Inflammatory macrophage treated with lipopolysaccharide for 4 hours (primary cell): Measurements from ENCODE around the gene AS3MT.

Experiments
- DNase-seq: peaks from one replicate; pipeline ENCODE4 v3.0.0-alpha.2; 2020

Gene AS3MT

GRCh38 chr10:102856758-102857424, 12.4 kb upstream of the AS3MT start:
- DNase-seq = no peak

GRCh38 chr10:102859911-102860310, 9.4 kb upstream of the AS3MT start:
- DNase-seq = no peak

GRCh38 chr10:102863660-102864059, 5.6 kb upstream of the AS3MT start:
- DNase-seq = no peak

GRCh38 chr10:102865620-102866019, 3.6 kb upstream of the AS3MT start:
- no peak for DNase-seq

- DNase-seq = no peak
These were observed 386 bp upstream of the AS3MT start for GRCh38 chr10:102868911-102869257.

- no peak for DNase-seq
These were observed 951 bp downstream of the AS3MT start for GRCh38 chr10:102870221-102870620.

GRCh38 chr10:102872163-102872562, 2.9 kb downstream of the AS3MT start:
- DNase-seq = no peak

- DNase-seq = no peak
These were observed 7.5 kb downstream of the AS3MT start for GRCh38 chr10:102876747-102877153.

GRCh38 chr10:102878629-102879028, 9.4 kb downstream of the AS3MT start:
- DNase-seq = no peak

GRCh38 chr10:102880256-102880655, 11.0 kb downstream of the AS3MT start:
- DNase-seq = no peak

- no peak for DNase-seq
These were observed 18.8 kb downstream of the AS3MT start for GRCh38 chr10:102888048-102888447.

GRCh38 chr10:102894466-102895213, 25.4 kb downstream of the AS3MT start:
- DNase-seq = no peak

GRCh38 chr10:102900006-102900405, 30.7 kb downstream of the AS3MT start:
- no peak for DNase-seq

GRCh38 chr10:102904346-102904745, 35.1 kb downstream of the AS3MT start:
- no peak for DNase-seq

GRCh38 chr10:102906507-102906906, 37.2 kb downstream of the AS3MT start:
- no peak for DNase-seq

GRCh38 chr10:102914781-102915180, 45.5 kb downstream of the AS3MT start:
- DNase-seq = no peak

GRCh38 chr10:102916173-102916572, 46.9 kb downstream of the AS3MT start:
- no peak for DNase-seq

GRCh38 chr10:102917314-102917961, 48.2 kb downstream of the AS3MT start:
- peak; percentile 57 for DNase-seq

- peak; percentile 100 for DNase-seq
These were observed 48.9 kb downstream of the AS3MT start, which contains the start of gene CNNM2 for GRCh38 chr10:102917962-102918816. CNNM2 (plus strand) TSS chr10:102918294; CDS start chr10:102918481, 187 bp downstream.

GRCh38 chr10:102918817-102919245, 49.6 kb downstream of the AS3MT start:
- no peak for DNase-seq

- no peak for DNase-seq
These were observed 50.1 kb downstream of the AS3MT start for GRCh38 chr10:102919246-102919959.
